CD4-positive, alpha-beta memory T cell (primary cell): ENCODE measurements around the gene STOM. TPM values are rescaled to one million over a fixed set of nuclear protein-coding genes. Genes with fewer than 3 reads are reported as not detected.

Source experiments
- CTCF ChIA-PET: fragments of 350-600 bp; sonication (Branson Sonifier 250); formaldehyde crosslinking; loops from one replicate; lab custom pipeline; 2021; ENCODE audit warnings: inconsistent platforms; ENCODE audit not compliant: partially characterized antibody; lab: Charles Lee
- POLR2A ChIA-PET: fragments of 350-600 bp; sonication (Branson Sonifier 250); formaldehyde crosslinking; loops from one replicate; lab custom pipeline; 2021; ENCODE audit not compliant: partially characterized antibody; lab: Charles Lee
- DNase-seq, 5 donors: peaks; one replicate each; pipeline versions ENCODE4 v3.0.0 to v3.0.0-alpha.2; 2020 to 2022; ENCODE audit warnings: mixed read lengths in 1 of 5
- H3K27ac ChIP-seq: one replicate; pipeline ENCODE4 v1.7.0; 2013; ENCODE audit warnings: low read depth, low read length
- H3K27me3 ChIP-seq: 2 replicates; pipeline ENCODE4 v1.7.0; 2013; ENCODE audit warnings: mild to moderate bottlenecking, low read length, moderate library complexity; ENCODE audit not compliant: insufficient read depth
- H3K36me3 ChIP-seq: 2 replicates; pipeline ENCODE4 v1.7.0; 2013; ENCODE audit warnings: mild to moderate bottlenecking, low read length, moderate library complexity; ENCODE audit not compliant: insufficient read depth
- H3K4me1 ChIP-seq: 2 replicates; pipeline ENCODE4 v1.7.0; 2013; ENCODE audit warnings: mild to moderate bottlenecking, low read length, moderate library complexity; ENCODE audit not compliant: insufficient read depth
- H3K4me3 ChIP-seq, 2 donors: one replicate each; pipeline ENCODE4 v1.7.0; 2013; ENCODE audit warnings: low read length in 2 of 2, mild to moderate bottlenecking in 1 of 2
- H3K9me3 ChIP-seq, 2 donors: one replicate each; pipeline ENCODE4 v1.7.0; 2013; ENCODE audit warnings: low read length in 2 of 2, control low read depth in 1 of 2; ENCODE audit not compliant: control insufficient read depth in 1 of 2
- H3K27ac Mint-ChIP-seq, 7 donors: one replicate each; pipeline ENCODE4 v1.8.0; 2020 to 2021; ENCODE audit warnings: mixed read lengths in 7 of 7, mild to moderate bottlenecking in 6 of 7, inconsistent platforms in 3 of 7, moderate library complexity in 3 of 7
- H3K27me3 Mint-ChIP-seq, 2 donors: one replicate each; pipeline ENCODE4 v1.8.0; 2020 to 2021; ENCODE audit warnings: mixed read lengths in 2 of 2
- H3K36me3 Mint-ChIP-seq, 2 donors: one replicate each; pipeline ENCODE4 v1.8.0; 2020 to 2021; ENCODE audit warnings: mixed read lengths in 2 of 2, inconsistent platforms in 1 of 2, mild to moderate bottlenecking in 1 of 2
- H3K4me1 Mint-ChIP-seq, 4 donors: one replicate each; pipeline ENCODE4 v1.8.0; 2020 to 2021; ENCODE audit warnings: mixed read lengths in 4 of 4, mild to moderate bottlenecking in 1 of 4
- H3K4me3 Mint-ChIP-seq, 8 donors: one replicate each; pipeline ENCODE4 v1.8.0; 2020 to 2021; ENCODE audit warnings: mixed read lengths in 8 of 8, mild to moderate bottlenecking in 7 of 8, moderate library complexity in 6 of 8, inconsistent platforms in 3 of 8
- H3K9me3 Mint-ChIP-seq, 8 donors: one replicate each; pipeline ENCODE4 v1.8.0; 2020 to 2021; ENCODE audit warnings: mixed read lengths in 8 of 8, mild to moderate bottlenecking in 5 of 8, inconsistent platforms in 3 of 8, moderate library complexity in 1 of 8
- intact Hi-C: fragments of 100-400 bp; cut with micrococcal nuclease; formaldehyde crosslinking; loops from one replicate; pipeline ENCODE4 v1.15.1; 2023
- polyA plus RNA-seq, 2 donors: library from polyadenylated mRNA; unstranded; fragments of 300-500 nt; fragmentation: Illumina TruSeq; gene quantifications; one replicate each; pipeline ENCODE4 v1.2.3, GENCODE V29; 2021
- total RNA-seq, 2 experiments: library from RNA; stranded (reverse); gene quantifications; one replicate each; pipeline ENCODE4 v1.2.3, GENCODE V29; 2021

Gene STOM
- total and polyA plus RNA-seq, 4 experiments from 2014 or later = 81.2 to 254 (median 135) TPM

- ChIA-PET CTCF (interaction anchor here (1.0 to 6.9 kb wide), 4 partner anchors 20 to 76 kb away, joined by 3 to 272 read pairs (median 4); no protein-coding TSS in a partner anchor), POLR2A (no interaction called here)
- Histone ChIP-seq H3K27ac (no peak overlapping the region), H3K27me3 (no peaks in the 10 kb centered on the region), H3K9me3 (no peaks in the 10 kb centered on the region), H3K4me1 (peaks cover 24% of the 10 kb centered on the region), H3K4me3 (no peak overlapping the region), H3K36me3 (no peaks in the 10 kb centered on the region)
- Mint-ChIP-seq H3K27me3 (no peaks in the 10 kb centered on the region), H3K9me3 (no peaks in the 10 kb centered on the region), H3K36me3 (peaks cover 0 to 3% of the 10 kb centered on the region in 2 donors), H3K4me3 (no peak overlapping the region), H3K4me1 (peaks cover 14 to 29% (median 20%) of the 10 kb centered on the region in 4 donors), H3K27ac (peak overlapping the region in 1 of 7 donors; percentile 23)
- DNase-seq = no peak
- intact Hi-C loops = no loop called here
Observed at GRCh38 chr9:121323449-121324151, 46.5 kb downstream of the STOM start.

- Mint-ChIP-seq H3K4me3 (no peak overlapping the region), H3K4me1 (peaks cover 14 to 29% (median 20%) of the 10 kb centered on the region in 4 donors), H3K9me3 (no peaks in the 10 kb centered on the region), H3K27ac (peak overlapping the region in 1 of 7 donors; percentile 13), H3K36me3 (peaks cover 0 to 3% of the 10 kb centered on the region in 2 donors), H3K27me3 (no peaks in the 10 kb centered on the region)
- no peak for DNase-seq
- CTCF ChIA-PET = interaction anchor here (1.0 to 6.9 kb wide), 6 partner anchors 17 to 76 kb away, joined by 3 to 272 read pairs (median 4); no protein-coding TSS in a partner anchor
- intact Hi-C loops = no loop called here
- no peak overlapping the region for H3K4me3 ChIP-seq
- H3K9me3 ChIP-seq = no peaks in the 10 kb centered on the region
- POLR2A ChIA-PET = no interaction called here
- no peaks in the 10 kb centered on the region for H3K36me3 ChIP-seq
- no peak overlapping the region for H3K27ac ChIP-seq
- H3K27me3 ChIP-seq = no peaks in the 10 kb centered on the region
- H3K4me1 ChIP-seq = peaks cover 24% of the 10 kb centered on the region
Observed at GRCh38 chr9:121322737-121323448, 47.2 kb downstream of the STOM start.

- no peaks in the 10 kb centered on the region for H3K27me3 ChIP-seq
- POLR2A ChIA-PET = no interaction called here
- no peak overlapping the region for H3K27ac ChIP-seq
- Mint-ChIP-seq H3K27me3 (no peaks in the 10 kb centered on the region), H3K9me3 (no peaks in the 10 kb centered on the region), H3K4me1 (peaks cover 14 to 29% (median 20%) of the 10 kb centered on the region in 4 donors), H3K27ac (peak overlapping the region in 1 of 7 donors; percentile 47), H3K36me3 (peaks cover 3 to 5% of the 10 kb centered on the region in 2 donors), H3K4me3 (peak overlapping the region in 1 of 8 donors; percentile 24)
- CTCF ChIA-PET = interaction anchor here (1.0 to 10.0 kb wide), 7 partner anchors 17 to 79 kb away, joined by 4 to 330 read pairs (median 19); no protein-coding TSS in a partner anchor
- peaks cover 24% of the 10 kb centered on the region for H3K4me1 ChIP-seq
- no peak overlapping the region for H3K4me3 ChIP-seq
- H3K36me3 ChIP-seq = no peaks in the 10 kb centered on the region
- no peak for DNase-seq
- intact Hi-C loops = no loop called here
- H3K9me3 ChIP-seq = no peaks in the 10 kb centered on the region
Observed at GRCh38 chr9:121322037-121322736, 47.9 kb downstream of the STOM start.

GRCh38 chr9:121321016-121321503, 49.0 kb downstream of the STOM start:
- Histone ChIP-seq H3K4me3 (no peak overlapping the region), H3K4me1 (peaks cover 24% of the 10 kb centered on the region), H3K27me3 (no peaks in the 10 kb centered on the region), H3K9me3 (no peaks in the 10 kb centered on the region), H3K27ac (no peak overlapping the region), H3K36me3 (no peaks in the 10 kb centered on the region)
- no peaks in the 10 kb centered on the region for H3K27me3 Mint-ChIP-seq
- POLR2A ChIA-PET = interaction anchor here (1.1 to 2.3 kb wide), 5 partner anchors 30 to 56 kb away, joined by 4 to 15 read pairs (median 5); partner anchors contain the start of gene STOM
- H3K9me3 Mint-ChIP-seq = no peaks in the 10 kb centered on the region
- peaks cover 3 to 5% of the 10 kb centered on the region in 2 donors for H3K36me3 Mint-ChIP-seq
- H3K4me1 Mint-ChIP-seq = peaks cover 14 to 29% (median 20%) of the 10 kb centered on the region in 4 donors
- CTCF ChIA-PET = interaction anchor here (0.9 to 10.0 kb wide), 22 partner anchors 8 to 119 kb away, joined by 3 to 330 read pairs (median 20); partner anchors contain the start of gene RAB14
- peak in 3 of 5 donors; percentile 5 to 49 (median 13) for DNase-seq
- intact Hi-C loops = loop anchor here (2.0 kb wide), 1 partner anchor 32 kb away; no protein-coding TSS in a partner anchor
- H3K4me3 Mint-ChIP-seq = peak overlapping the region in 6 of 8 donors; percentile 21 to 72 (median 55)
- no peak overlapping the region for H3K27ac Mint-ChIP-seq

- H3K9me3 Mint-ChIP-seq = no peaks in the 10 kb centered on the region
- H3K27me3 ChIP-seq = no peaks in the 10 kb centered on the region
- H3K36me3 ChIP-seq = no peaks in the 10 kb centered on the region
- H3K4me1 ChIP-seq = peaks cover 24% of the 10 kb centered on the region
- no peak overlapping the region for H3K27ac Mint-ChIP-seq
- peaks cover 3 to 5% of the 10 kb centered on the region in 2 donors for H3K36me3 Mint-ChIP-seq
- H3K9me3 ChIP-seq = no peaks in the 10 kb centered on the region
- H3K27me3 Mint-ChIP-seq = no peaks in the 10 kb centered on the region
- DNase-seq = no peak
- H3K4me3 Mint-ChIP-seq = peak overlapping the region in 1 of 8 donors; percentile 31
- POLR2A ChIA-PET = interaction anchor here (1.1 to 2.3 kb wide), 6 partner anchors 31 to 80 kb away, joined by 3 to 15 read pairs (median 6); no protein-coding TSS in a partner anchor
- peaks cover 13 to 29% (median 19%) of the 10 kb centered on the region in 4 donors for H3K4me1 Mint-ChIP-seq
- CTCF ChIA-PET = interaction anchor here (0.7 to 10.0 kb wide), 45 partner anchors 9 to 1498 kb away, joined by 3 to 330 read pairs (median 6); partner anchors contain the start of genes GSN and RAB14
- no peak overlapping the region for H3K27ac ChIP-seq
- intact Hi-C loops = no loop called here
- no peak overlapping the region for H3K4me3 ChIP-seq
Observed at GRCh38 chr9:121319383-121319780, 50.7 kb downstream of the STOM start.

GRCh38 chr9:121318631-121319382, 51.2 kb downstream of the STOM start:
- Mint-ChIP-seq H3K4me3 (peak overlapping the region in 1 of 8 donors; percentile 31), H3K27ac (no peak overlapping the region), H3K4me1 (peaks cover 13 to 29% (median 19%) of the 10 kb centered on the region in 4 donors), H3K9me3 (no peaks in the 10 kb centered on the region), H3K27me3 (no peaks in the 10 kb centered on the region), H3K36me3 (peaks cover 0 to 9% of the 10 kb centered on the region in 2 donors)
- CTCF ChIA-PET = interaction anchor here (0.9 to 10.0 kb wide), 30 partner anchors 9 to 222 kb away, joined by 3 to 330 read pairs (median 10); partner anchors contain the start of gene GSN
- Histone ChIP-seq H3K27me3 (no peaks in the 10 kb centered on the region), H3K9me3 (no peaks in the 10 kb centered on the region), H3K4me3 (no peak overlapping the region), H3K36me3 (no peaks in the 10 kb centered on the region), H3K4me1 (peaks cover 24% of the 10 kb centered on the region), H3K27ac (no peak overlapping the region)
- DNase-seq = no peak
- intact Hi-C loops = no loop called here
- POLR2A ChIA-PET = interaction anchor here (1.7 to 2.3 kb wide), 3 partner anchors 50 to 81 kb away, joined by 5 to 15 read pairs (median 11); no protein-coding TSS in a partner anchor
